Measurements from ENCODE around the gene PSMD3.
A peak's percentile ranks its signal among the peaks of the same experiment; 100 is the strongest.

PSMD3 gene

DNA sequence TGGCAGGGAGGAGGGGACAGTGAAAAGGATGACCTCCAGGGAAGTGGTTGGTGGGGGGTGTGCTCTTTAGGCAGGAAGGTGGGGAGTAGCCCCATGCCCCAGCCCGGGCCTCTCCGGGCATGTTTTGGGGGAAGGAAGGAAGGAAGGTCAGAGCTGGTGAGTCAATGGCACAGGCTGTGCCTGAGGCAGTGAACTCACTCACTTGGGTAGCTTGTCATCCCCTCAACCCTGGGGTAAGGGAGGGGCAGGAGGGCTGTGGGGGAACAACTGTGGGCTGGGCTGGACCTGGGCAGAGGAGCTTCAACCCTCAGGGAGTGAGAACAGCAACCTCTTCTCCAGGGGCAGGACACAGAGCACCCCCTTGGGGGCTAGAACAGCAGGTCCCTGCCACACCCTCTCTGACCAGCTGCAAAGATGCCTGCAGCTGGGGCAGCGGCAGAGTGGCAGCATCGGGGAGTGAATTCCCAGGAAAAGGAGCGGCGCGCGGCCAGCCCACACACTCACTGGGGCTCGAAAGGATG lies 40.9 kb downstream of the PSMD3 start:
- in situ Hi-C loops (cut with MboI; ENCODE audit: low sequenced_read_pairs, unreplicated experiment): no loop called here
- no peak for DNase-seq (ENCODE audit: low spot score)
- TF ChIP-seq, protein P1, sequence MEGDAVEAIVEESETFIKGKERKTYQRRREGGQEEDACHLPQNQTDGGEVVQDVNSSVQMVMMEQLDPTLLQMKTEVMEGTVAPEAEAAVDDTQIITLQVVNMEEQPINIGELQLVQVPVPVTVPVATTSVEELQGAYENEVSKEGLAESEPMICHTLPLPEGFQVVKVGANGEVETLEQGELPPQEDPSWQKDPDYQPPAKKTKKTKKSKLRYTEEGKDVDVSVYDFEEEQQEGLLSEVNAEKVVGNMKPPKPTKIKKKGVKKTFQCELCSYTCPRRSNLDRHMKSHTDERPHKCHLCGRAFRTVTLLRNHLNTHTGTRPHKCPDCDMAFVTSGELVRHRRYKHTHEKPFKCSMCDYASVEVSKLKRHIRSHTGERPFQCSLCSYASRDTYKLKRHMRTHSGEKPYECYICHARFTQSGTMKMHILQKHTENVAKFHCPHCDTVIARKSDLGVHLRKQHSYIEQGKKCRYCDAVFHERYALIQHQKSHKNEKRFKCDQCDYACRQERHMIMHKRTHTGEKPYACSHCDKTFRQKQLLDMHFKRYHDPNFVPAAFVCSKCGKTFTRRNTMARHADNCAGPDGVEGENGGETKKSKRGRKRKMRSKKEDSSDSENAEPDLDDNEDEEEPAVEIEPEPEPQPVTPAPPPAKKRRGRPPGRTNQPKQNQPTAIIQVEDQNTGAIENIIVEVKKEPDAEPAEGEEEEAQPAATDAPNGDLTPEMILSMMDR (IDR thresholded peaks at IDR 0.05; ENCODE audit: borderline replicate concordance, control extremely low read depth, extremely low read depth, insufficient read depth, missing control alignments): no peak

DNA sequence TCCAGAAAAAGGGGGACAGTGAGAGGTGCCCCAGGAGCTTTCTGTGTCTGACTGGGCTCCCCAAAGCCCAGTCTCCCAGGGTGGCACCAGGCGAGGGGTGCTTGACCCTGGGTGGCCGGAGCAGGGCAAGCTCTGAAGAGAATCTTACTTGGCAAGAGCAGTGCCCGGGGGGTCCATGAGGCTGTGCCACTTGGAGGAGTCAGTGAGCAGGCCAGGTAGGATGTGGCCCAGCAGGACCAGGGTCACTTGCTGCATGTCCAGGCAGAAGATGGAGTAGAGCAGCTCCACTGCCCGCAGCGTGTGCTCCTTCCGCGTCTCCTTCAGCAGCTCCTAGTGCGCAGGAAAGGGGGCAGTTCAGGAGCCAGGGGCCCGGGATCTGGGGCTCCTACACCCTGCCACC lies 41.9 kb downstream of the PSMD3 start:
- peak; percentile 21 for DNase-seq (ENCODE audit: low spot score)
- TF ChIP-seq, protein P1 (IDR thresholded peaks at IDR 0.05; ENCODE audit: borderline replicate concordance, control extremely low read depth, extremely low read depth, insufficient read depth, missing control alignments): no peak
- in situ Hi-C loops (cut with MboI; ENCODE audit: low sequenced_read_pairs, unreplicated experiment): no loop called here

GRCh38 chr17:40022961-40023541 lies 42.4 kb downstream of the PSMD3 start:
- no peak for DNase-seq (ENCODE audit: low spot score)
- TF ChIP-seq, protein P1 (IDR thresholded peaks at IDR 0.05; ENCODE audit: borderline replicate concordance, control extremely low read depth, extremely low read depth, insufficient read depth, missing control alignments): no peak
- in situ Hi-C loops (cut with MboI; ENCODE audit: low sequenced_read_pairs, unreplicated experiment): no loop called here

- DNase-seq (ENCODE audit: low spot score): no peak
- in situ Hi-C loops (cut with MboI; ENCODE audit: low sequenced_read_pairs, unreplicated experiment): no loop called here
- TF ChIP-seq, protein P1 (IDR thresholded peaks at IDR 0.05; ENCODE audit: borderline replicate concordance, control extremely low read depth, extremely low read depth, insufficient read depth, missing control alignments): no peak
Measured at GRCh38 chr17:40023590-40024292, 43.1 kb downstream of the PSMD3 start.

- TF ChIP-seq, protein P1 (IDR thresholded peaks at IDR 0.05; ENCODE audit: borderline replicate concordance, control extremely low read depth, extremely low read depth, insufficient read depth, missing control alignments): no peak
- DNase-seq (ENCODE audit: low spot score): no peak
- in situ Hi-C loops (cut with MboI; ENCODE audit: low sequenced_read_pairs, unreplicated experiment): no loop called here
Measured at GRCh38 chr17:40024901-40025300, 44.3 kb downstream of the PSMD3 start.

- in situ Hi-C loops (cut with MboI; ENCODE audit: low sequenced_read_pairs, unreplicated experiment): no loop called here
- TF ChIP-seq, protein P1 (IDR thresholded peaks at IDR 0.05; ENCODE audit: borderline replicate concordance, control extremely low read depth, extremely low read depth, insufficient read depth, missing control alignments): no peak
- DNase-seq (ENCODE audit: low spot score): no peak
Measured at GRCh38 chr17:40025559-40025958, 45.0 kb downstream of the PSMD3 start.

Data from GM13976 (cell line).